ENCODE data around the gene ECHS1. TPM values are rescaled to one million over a fixed set of nuclear protein-coding genes. Genes with fewer than 3 reads are reported as not detected.

ECHS1 gene
- total and polyA plus RNA-seq, 2 donors (not counting 1 experiment from before 2014, with no cell fraction given), result 19.3 to 29.5 TPM

DNA sequence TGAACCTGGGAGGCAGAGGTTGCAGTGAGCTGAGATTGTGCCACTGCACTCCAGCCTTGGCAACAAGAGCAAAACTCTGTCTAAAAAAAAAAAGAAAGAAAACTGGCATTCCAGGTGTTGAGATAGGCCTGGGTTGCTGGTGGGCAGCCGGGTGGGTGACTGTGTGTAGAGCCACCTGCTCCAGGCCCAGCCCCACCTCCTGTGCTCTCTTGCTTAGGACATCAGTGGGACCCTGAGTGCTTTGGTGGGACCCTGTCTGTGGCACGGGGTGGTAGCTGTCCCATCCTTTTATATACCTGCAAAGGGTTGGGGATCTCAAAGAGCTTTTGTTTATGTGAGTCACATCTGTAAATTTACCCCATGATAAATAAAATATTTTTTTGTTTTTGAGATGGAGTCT lies 12.1 kb upstream of the ECHS1 start:
- no peaks in the 10 kb centered on the region for H3K9me3 Mint-ChIP-seq (ENCODE audit: insufficient read depth)
- TF ChIP-seq EZH2 (IDR thresholded peaks at IDR 0.05; ENCODE audit: borderline replicate concordance, insufficient read depth, low read depth, low read length, poor library complexity, severe bottlenecking), result no peak
- TF ChIP-seq, protein P1, sequence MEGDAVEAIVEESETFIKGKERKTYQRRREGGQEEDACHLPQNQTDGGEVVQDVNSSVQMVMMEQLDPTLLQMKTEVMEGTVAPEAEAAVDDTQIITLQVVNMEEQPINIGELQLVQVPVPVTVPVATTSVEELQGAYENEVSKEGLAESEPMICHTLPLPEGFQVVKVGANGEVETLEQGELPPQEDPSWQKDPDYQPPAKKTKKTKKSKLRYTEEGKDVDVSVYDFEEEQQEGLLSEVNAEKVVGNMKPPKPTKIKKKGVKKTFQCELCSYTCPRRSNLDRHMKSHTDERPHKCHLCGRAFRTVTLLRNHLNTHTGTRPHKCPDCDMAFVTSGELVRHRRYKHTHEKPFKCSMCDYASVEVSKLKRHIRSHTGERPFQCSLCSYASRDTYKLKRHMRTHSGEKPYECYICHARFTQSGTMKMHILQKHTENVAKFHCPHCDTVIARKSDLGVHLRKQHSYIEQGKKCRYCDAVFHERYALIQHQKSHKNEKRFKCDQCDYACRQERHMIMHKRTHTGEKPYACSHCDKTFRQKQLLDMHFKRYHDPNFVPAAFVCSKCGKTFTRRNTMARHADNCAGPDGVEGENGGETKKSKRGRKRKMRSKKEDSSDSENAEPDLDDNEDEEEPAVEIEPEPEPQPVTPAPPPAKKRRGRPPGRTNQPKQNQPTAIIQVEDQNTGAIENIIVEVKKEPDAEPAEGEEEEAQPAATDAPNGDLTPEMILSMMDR (IDR thresholded peaks at IDR 0.05), result no peak
- CTCF ChIA-PET, result interaction anchor here (1.0 to 1.2 kb wide), 2 partner anchors 110 to 1222 kb away, joined by 3 read pairs; no protein-coding TSS in a partner anchor
- no peaks in the 10 kb centered on the region for H3K27me3 ChIP-seq (replicated peaks in 1 of 4; ENCODE audit: control extremely low read depth in 1 of 4, control insufficient read depth in 3 of 4, insufficient read depth in 4 of 4, low read length in 3 of 4)
- no peaks in the 10 kb centered on the region for H3K27me3 Mint-ChIP-seq
- H3K4me2 ChIP-seq (replicated peaks; ENCODE audit: low read depth, low read length, poor library complexity, severe bottlenecking), result no peak overlapping the region
- POLR2A ChIA-PET, result interaction anchor here (0.9 kb wide), 1 partner anchor 12 kb away, joined by 3 read pairs; the partner anchor contains the start of gene ECHS1
- H3K27ac Mint-ChIP-seq, result no peak overlapping the region
- H3K36me3 ChIP-seq (replicated peaks in 1 of 2; ENCODE audit: control extremely low read depth in 1 of 2, control insufficient read depth in 1 of 2, extremely low read depth in 1 of 2, insufficient read depth in 2 of 2, low read length in 1 of 2), result peaks cover 0 to 32% of the 10 kb centered on the region in 2 experiments
- no peaks in the 10 kb centered on the region for H3K9me3 ChIP-seq (ENCODE audit: control extremely low read depth in 1 of 3, control insufficient read depth in 2 of 3, insufficient read depth in 1 of 3, low read length in 2 of 3)
- peaks cover 25% of the 10 kb centered on the region for H4K20me1 ChIP-seq (ENCODE audit: control insufficient read depth, insufficient read depth, low read length, poor library complexity, severe bottlenecking)
- WGBS (ENCODE audit: insufficient coverage), result 75% methylated on average over 1 of the region's 2 CpGs
- intact Hi-C loops (cut with micrococcal nuclease), result no loop called here
- no peak overlapping the region for H3K9ac ChIP-seq (ENCODE audit: low read length)
- no peak overlapping the region for H2AFZ ChIP-seq (ENCODE audit: insufficient read depth, low read depth, low read length, poor library complexity, severe bottlenecking)
- ATAC-seq (ENCODE audit: low read depth), result no peak
- no peak for DNase-seq
- no peak overlapping the region for H3K4me3 ChIP-seq (ENCODE audit: control extremely low read depth in 1 of 5, extremely low read depth in 1 of 5, insufficient read depth in 1 of 5, low read depth in 2 of 5, low read length in 4 of 5)
- peaks cover 50% of the 10 kb centered on the region for H3K4me1 Mint-ChIP-seq
- H3K79me2 ChIP-seq (ENCODE audit: control insufficient read depth, insufficient read depth, low read length), result peaks cover 48% of the 10 kb centered on the region
- H3K4me3 Mint-ChIP-seq, result no peak overlapping the region
- H3K4me1 ChIP-seq (ENCODE audit: control insufficient read depth in 2 of 2, insufficient read depth in 2 of 2, low read length in 2 of 2), result peaks cover 40 to 43% of the 10 kb centered on the region in 2 donors
- H3K27ac ChIP-seq (ENCODE audit: low read length in 2 of 2), result no peak overlapping the region

DNA sequence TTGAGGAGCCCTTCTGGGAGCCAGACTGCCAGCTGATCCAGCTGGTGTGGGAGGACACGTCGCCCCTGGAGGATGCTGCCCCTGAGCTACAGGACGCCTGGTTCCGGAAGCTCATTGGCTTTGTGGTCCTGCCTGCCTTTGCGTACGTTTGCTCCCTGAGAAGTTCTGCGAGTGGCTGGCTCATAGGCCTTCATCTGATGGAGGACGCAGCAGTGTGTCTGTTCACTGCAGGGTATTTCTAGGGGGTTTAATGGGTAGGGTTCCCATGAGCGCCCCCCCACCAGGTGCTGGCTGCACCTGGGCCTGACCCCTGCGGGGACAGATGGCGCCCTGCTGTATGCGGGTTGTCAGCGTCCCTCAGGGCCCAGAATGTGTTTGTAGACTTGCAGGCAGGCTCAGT lies 10.9 kb upstream of the ECHS1 start:
- intact Hi-C loops (cut with micrococcal nuclease), result no loop called here
- H3K9ac ChIP-seq (ENCODE audit: low read length), result no peak overlapping the region
- no peak overlapping the region for H2AFZ ChIP-seq (ENCODE audit: insufficient read depth, low read depth, low read length, poor library complexity, severe bottlenecking)
- ChIA-PET CTCF (no interaction called here), POLR2A (no interaction called here)
- peaks cover 33% of the 10 kb centered on the region for H4K20me1 ChIP-seq (ENCODE audit: control insufficient read depth, insufficient read depth, low read length, poor library complexity, severe bottlenecking)
- H3K4me2 ChIP-seq (replicated peaks; ENCODE audit: low read depth, low read length, poor library complexity, severe bottlenecking), result no peak overlapping the region
- whole genome bisulfite sequencing (ENCODE audit: insufficient coverage), result 87% methylated on average over 13 of the region's 13 CpGs
- H3K36me3 ChIP-seq (replicated peaks in 1 of 2; ENCODE audit: control extremely low read depth in 1 of 2, control insufficient read depth in 1 of 2, extremely low read depth in 1 of 2, insufficient read depth in 2 of 2, low read length in 1 of 2), result peaks cover 0 to 32% of the 10 kb centered on the region in 2 experiments
- H3K27ac ChIP-seq (ENCODE audit: low read length in 2 of 2), result no peak overlapping the region
- Mint-ChIP-seq H3K27ac (no peak overlapping the region), H3K9me3 (ENCODE audit: insufficient read depth) (no peaks in the 10 kb centered on the region), H3K4me3 (no peak overlapping the region), H3K4me1 (peaks cover 47% of the 10 kb centered on the region), H3K27me3 (no peaks in the 10 kb centered on the region)
- no peak for TF ChIP-seq EZH2 (IDR thresholded peaks at IDR 0.05; ENCODE audit: borderline replicate concordance, insufficient read depth, low read depth, low read length, poor library complexity, severe bottlenecking)
- TF ChIP-seq, protein P1 (IDR thresholded peaks at IDR 0.05), result no peak
- no peak overlapping the region for H3K4me3 ChIP-seq (ENCODE audit: control extremely low read depth in 1 of 5, extremely low read depth in 1 of 5, insufficient read depth in 1 of 5, low read depth in 2 of 5, low read length in 4 of 5)
- no peaks in the 10 kb centered on the region for H3K27me3 ChIP-seq (replicated peaks in 1 of 4; ENCODE audit: control extremely low read depth in 1 of 4, control insufficient read depth in 3 of 4, insufficient read depth in 4 of 4, low read length in 3 of 4)
- peaks cover 58% of the 10 kb centered on the region for H3K79me2 ChIP-seq (ENCODE audit: control insufficient read depth, insufficient read depth, low read length)
- DNase-seq (no peak), ATAC-seq (ENCODE audit: low read depth) (no peak)
- H3K9me3 ChIP-seq (ENCODE audit: control extremely low read depth in 1 of 3, control insufficient read depth in 2 of 3, insufficient read depth in 1 of 3, low read length in 2 of 3), result no peaks in the 10 kb centered on the region
- peaks cover 37 to 40% of the 10 kb centered on the region in 2 donors for H3K4me1 ChIP-seq (ENCODE audit: control insufficient read depth in 2 of 2, insufficient read depth in 2 of 2, low read length in 2 of 2)

Data from B cell (primary cell).